DND-41 (cell line): ENCODE results near the gene HTT.

Experiments
- EZH2 ChIP-seq: IDR thresholded peaks from 3 replicates; pipeline ENCODE4 v1.6.1; 2012; ENCODE audit warnings: borderline replicate concordance, low read depth, mild to moderate bottlenecking, moderate library complexity, low read length, inconsistent platforms; ENCODE audit not compliant: severe bottlenecking
- TF ChIP-seq, protein P1 (sequence below): IDR thresholded peaks from 2 replicates; pipeline ENCODE4 v1.5.1; 2012; ENCODE audit warnings: borderline replicate concordance, low read length, moderate library complexity, mild to moderate bottlenecking; ENCODE audit not compliant: poor library complexity, severe bottlenecking; ENCODE audit errors: extremely low read depth

DNA sequence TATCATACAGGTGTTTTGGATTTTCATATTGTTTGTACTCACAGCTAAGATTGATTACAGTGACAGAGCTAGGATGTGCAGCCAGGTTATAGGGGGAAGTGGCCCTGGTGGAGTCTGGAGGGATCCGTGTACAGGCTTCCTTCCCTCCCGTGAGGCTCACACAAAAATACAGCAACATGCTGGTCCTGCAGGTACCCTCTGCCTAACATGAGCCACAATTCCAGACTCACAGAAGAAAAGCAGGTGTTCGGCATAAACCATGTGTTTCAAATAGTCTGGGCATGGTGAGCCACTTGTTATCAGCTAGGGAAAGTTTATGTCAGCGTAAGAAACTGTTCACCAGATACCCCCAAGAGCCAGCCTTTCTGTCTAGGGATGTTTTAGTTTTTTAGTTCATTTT is 82.9 kb downstream of the HTT start:
- TF ChIP-seq, protein P1, sequence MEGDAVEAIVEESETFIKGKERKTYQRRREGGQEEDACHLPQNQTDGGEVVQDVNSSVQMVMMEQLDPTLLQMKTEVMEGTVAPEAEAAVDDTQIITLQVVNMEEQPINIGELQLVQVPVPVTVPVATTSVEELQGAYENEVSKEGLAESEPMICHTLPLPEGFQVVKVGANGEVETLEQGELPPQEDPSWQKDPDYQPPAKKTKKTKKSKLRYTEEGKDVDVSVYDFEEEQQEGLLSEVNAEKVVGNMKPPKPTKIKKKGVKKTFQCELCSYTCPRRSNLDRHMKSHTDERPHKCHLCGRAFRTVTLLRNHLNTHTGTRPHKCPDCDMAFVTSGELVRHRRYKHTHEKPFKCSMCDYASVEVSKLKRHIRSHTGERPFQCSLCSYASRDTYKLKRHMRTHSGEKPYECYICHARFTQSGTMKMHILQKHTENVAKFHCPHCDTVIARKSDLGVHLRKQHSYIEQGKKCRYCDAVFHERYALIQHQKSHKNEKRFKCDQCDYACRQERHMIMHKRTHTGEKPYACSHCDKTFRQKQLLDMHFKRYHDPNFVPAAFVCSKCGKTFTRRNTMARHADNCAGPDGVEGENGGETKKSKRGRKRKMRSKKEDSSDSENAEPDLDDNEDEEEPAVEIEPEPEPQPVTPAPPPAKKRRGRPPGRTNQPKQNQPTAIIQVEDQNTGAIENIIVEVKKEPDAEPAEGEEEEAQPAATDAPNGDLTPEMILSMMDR, result no peak
- TF ChIP-seq EZH2, result no peak
